Vagina (tissue), 2 donors: ENCODE results near the gene DNLZ. TPM values are rescaled to one million over a fixed set of nuclear protein-coding genes. Genes with fewer than 3 reads are reported as not detected.

ENCODE experiments used
- DNase-seq, 2 donors: peaks; one replicate each; pipeline ENCODE4 v3.0.0-alpha.2; 2017; ENCODE audit errors: extremely low spot score in 2 of 2
- H3K27ac ChIP-seq: fragments of 200-600 bp; sonication (generic); one replicate; pipeline ENCODE4 v1.5.1; 2019
- H3K27me3 ChIP-seq: fragments of 200-600 bp; sonication (generic); one replicate; pipeline ENCODE4 v1.5.1; 2019
- H3K36me3 ChIP-seq, 2 donors: fragments of 200-600 bp; sonication (generic); one replicate each; pipeline ENCODE4 v1.5.1; 2017 to 2019
- H3K4me1 ChIP-seq: fragments of 200-600 bp; sonication (generic); one replicate; pipeline ENCODE4 v1.5.1; 2019
- H3K4me3 ChIP-seq, 2 donors: fragments of 200-600 bp; sonication (generic); 1 replicate in 1 of 2; 2 replicates in 1 of 2; pipeline ENCODE4 v1.5.1; 2016 to 2019
- H3K9me3 ChIP-seq: fragments of 200-600 bp; sonication (generic); one replicate; pipeline ENCODE4 v1.5.1; 2019
- CTCF ChIP-seq, 3 experiments: fragments of 450-650 bp in 2 of 3; fragments of 200-600 bp in 1 of 3; sonication (generic) in 1 of 3; IDR thresholded peaks; one replicate each; pipeline ENCODE4 v1.5.1; 2017 to 2019; ENCODE audit warnings: antibody characterized with exemption in 3 of 3, mild to moderate bottlenecking in 2 of 3, moderate library complexity in 2 of 3
- POLR2A ChIP-seq, 2 donors: fragments of 450-650 bp; IDR thresholded peaks; one replicate each; pipeline ENCODE4 v1.6.1; 2017; ENCODE audit warnings: antibody characterized with exemption in 2 of 2, mild to moderate bottlenecking in 2 of 2, moderate library complexity in 2 of 2
- POLR2AphosphoS5 ChIP-seq, 2 donors: sonication (generic); formaldehyde crosslinking; IDR thresholded peaks; one replicate each; pipeline ENCODE4 v1.9.0; 2017; ENCODE audit warnings: antibody characterized with exemption in 2 of 2, mild to moderate bottlenecking in 2 of 2, low read depth in 1 of 2; ENCODE audit not compliant: insufficient read depth in 1 of 2
- intact Hi-C: fragments of 100-400 bp; cut with DNase I; formaldehyde crosslinking; loops from one replicate; pipeline ENCODE4 v1.15.1; 2023
- total RNA-seq: library from RNA; depleted of rRNA; stranded (reverse); fragments of >200 nt; gene quantifications from one replicate; pipeline ENCODE4 v1.2.3, GENCODE V29; 2016

The DNLZ gene
- total RNA-seq, 1 donor from 2014 or later: 25.0 TPM

- H3K4me3 ChIP-seq: peak within 1 kb of the TSS; percentile 22 to 28
Measured at GRCh38 chr9:136373300-136374182, 10.0 kb upstream of the DNLZ start, which contains the start of gene CARD9. Gene CARD9, minus strand, starts transcription at chr9:136373669. Its CDS starts 1,591 bp downstream, at chr9:136372078.

GRCh38 chr9:136372561-136373299, 9.2 kb upstream of the DNLZ start:
- peak overlapping the region; percentile 27 for H3K27ac ChIP-seq
- H3K36me3 ChIP-seq: no peaks in the 10 kb centered on the region
- peak overlapping the region; percentile 22 to 28 for H3K4me3 ChIP-seq
- intact Hi-C loops: no loop called here
- H3K27me3 ChIP-seq: no peaks in the 10 kb centered on the region
- no peaks in the 10 kb centered on the region for H3K9me3 ChIP-seq
- H3K4me1 ChIP-seq: peaks cover 20% of the 10 kb centered on the region
- no peak for TF ChIP-seq CTCF (IDR thresholded peaks at IDR 0.05)
- peak in 1 of 2 donors; percentile 48 for TF ChIP-seq POLR2AphosphoS5 (IDR thresholded peaks at IDR 0.05; ENCODE audit: insufficient read depth in 1 of 2, low read depth in 1 of 2)
- TF ChIP-seq POLR2A (IDR thresholded peaks at IDR 0.05): no peak
- DNase-seq: no peak

More at GRCh38 chr9:136373300-136374182, 10.0 kb upstream of the DNLZ start, which contains the start of gene CARD9:
- Histone ChIP-seq H3K36me3 (no peaks in the 10 kb centered on the region), H3K27me3 (no peaks in the 10 kb centered on the region), H3K9me3 (no peaks in the 10 kb centered on the region), H3K27ac (peak within 1 kb of the TSS; percentile 27), H3K4me1 (peaks cover 20% of the 10 kb centered on the region)
- TF ChIP-seq CTCF (IDR thresholded peaks at IDR 0.05) (no peak), POLR2A (IDR thresholded peaks at IDR 0.05) (no peak), POLR2AphosphoS5 (IDR thresholded peaks at IDR 0.05; ENCODE audit: insufficient read depth in 1 of 2, low read depth in 1 of 2) (no peak)
- intact Hi-C loops: no loop called here
- no peak for DNase-seq

GRCh38 chr9:136372006-136372405, 8.5 kb upstream of the DNLZ start:
- H3K4me3 ChIP-seq: no peak overlapping the region
- H3K36me3 ChIP-seq: no peaks in the 10 kb centered on the region
- intact Hi-C loops: no loop called here
- peak overlapping the region; percentile 27 for H3K27ac ChIP-seq
- peaks cover 20% of the 10 kb centered on the region for H3K4me1 ChIP-seq
- no peaks in the 10 kb centered on the region for H3K9me3 ChIP-seq
- DNase-seq: no peak
- H3K27me3 ChIP-seq: no peaks in the 10 kb centered on the region
- TF ChIP-seq POLR2A (IDR thresholded peaks at IDR 0.05) (no peak), POLR2AphosphoS5 (IDR thresholded peaks at IDR 0.05; ENCODE audit: insufficient read depth in 1 of 2, low read depth in 1 of 2) (no peak), CTCF (IDR thresholded peaks at IDR 0.05) (no peak)

- H3K27ac ChIP-seq: no peak overlapping the region
- no peak for TF ChIP-seq POLR2A (IDR thresholded peaks at IDR 0.05)
- TF ChIP-seq CTCF (IDR thresholded peaks at IDR 0.05): no peak
- no peak for TF ChIP-seq POLR2AphosphoS5 (IDR thresholded peaks at IDR 0.05; ENCODE audit: insufficient read depth in 1 of 2, low read depth in 1 of 2)
- no peaks in the 10 kb centered on the region for H3K9me3 ChIP-seq
- H3K27me3 ChIP-seq: no peaks in the 10 kb centered on the region
- H3K36me3 ChIP-seq: no peaks in the 10 kb centered on the region
- DNase-seq: no peak
- H3K4me1 ChIP-seq: peaks cover 20% of the 10 kb centered on the region
- no peak overlapping the region for H3K4me3 ChIP-seq
- intact Hi-C loops: no loop called here
Measured at GRCh38 chr9:136371533-136371880, 8.0 kb upstream of the DNLZ start.
